DMS 273 (cell line): ENCODE data around the gene NFAM1.

Source experiments
- DNase-seq: peaks from one replicate; lab custom pipeline; 2025; ENCODE audit not compliant: unreplicated experiment; lab: John Stamatoyannopoulos, UW

NFAM1 gene

DNA sequence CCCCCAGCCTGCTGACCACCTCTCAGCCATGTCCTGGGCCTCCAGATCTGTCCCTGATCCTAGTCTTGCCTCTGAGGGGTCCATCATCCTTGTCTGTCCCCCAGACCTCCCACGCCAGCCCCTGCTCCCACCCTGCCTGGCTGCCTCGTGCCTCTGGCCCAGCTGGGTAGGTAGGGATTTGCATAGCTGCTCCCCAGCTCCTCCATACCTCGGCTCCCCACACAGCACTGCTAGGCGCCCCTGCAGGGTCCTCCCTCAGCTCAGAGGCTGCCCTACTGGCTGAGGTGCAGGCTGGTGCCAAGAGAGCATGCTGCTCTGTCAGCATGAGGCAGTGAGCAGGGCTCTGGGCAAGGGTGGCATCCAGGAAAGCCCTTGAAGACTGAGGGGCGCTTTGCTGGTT is 47.7 kb downstream of the NFAM1 start:
- DNase-seq = peak; percentile 26

DNA sequence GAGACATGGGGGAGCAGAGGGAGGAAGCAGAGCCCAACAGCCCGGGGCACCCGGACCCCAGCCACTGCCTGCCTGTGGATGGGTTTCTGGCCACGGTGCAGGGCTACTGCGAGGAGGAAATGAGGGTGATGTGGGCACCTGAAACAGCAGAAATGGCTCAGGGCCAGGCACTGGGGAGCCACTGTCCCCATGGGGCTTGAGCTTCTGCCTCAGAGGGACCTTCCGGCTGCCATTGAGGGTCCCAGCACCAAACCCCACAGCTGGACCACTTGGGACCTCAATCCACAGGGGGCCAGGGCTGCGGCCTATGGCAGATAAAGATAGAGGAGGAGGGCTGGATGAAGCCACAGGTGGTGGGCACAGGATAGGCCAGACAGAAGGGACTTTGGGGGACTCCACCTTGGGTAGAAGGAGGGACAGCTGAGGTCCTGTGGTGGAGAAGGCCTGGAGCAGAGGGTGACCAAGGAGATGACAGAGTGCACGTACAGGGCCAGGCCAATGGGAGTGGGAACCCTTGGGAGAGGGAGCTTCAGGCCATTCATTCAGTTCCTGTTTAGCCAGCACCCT is 48.3 kb downstream of the NFAM1 start:
- no peak for DNase-seq

DNA sequence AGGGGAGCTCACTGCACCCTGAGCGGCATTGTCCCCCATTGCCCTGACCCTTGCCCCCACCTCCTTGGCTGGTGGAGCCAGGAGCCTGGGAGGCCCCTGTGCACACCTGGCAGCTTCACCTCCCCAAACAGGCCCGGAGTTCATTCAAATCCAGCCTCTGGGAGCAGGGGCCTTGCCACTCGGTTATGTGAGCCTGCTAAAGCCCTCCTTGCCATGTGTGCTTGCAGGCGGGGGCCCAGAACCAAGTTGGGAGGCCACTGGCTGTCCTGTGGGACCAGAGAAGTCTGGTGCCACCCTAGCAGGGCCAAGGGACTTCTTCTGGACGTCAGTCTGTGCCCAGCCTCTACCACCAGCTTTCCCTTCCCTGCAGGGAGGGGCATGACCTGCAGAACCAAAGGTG is 48.9 kb downstream of the NFAM1 start:
- no peak for DNase-seq

DNA sequence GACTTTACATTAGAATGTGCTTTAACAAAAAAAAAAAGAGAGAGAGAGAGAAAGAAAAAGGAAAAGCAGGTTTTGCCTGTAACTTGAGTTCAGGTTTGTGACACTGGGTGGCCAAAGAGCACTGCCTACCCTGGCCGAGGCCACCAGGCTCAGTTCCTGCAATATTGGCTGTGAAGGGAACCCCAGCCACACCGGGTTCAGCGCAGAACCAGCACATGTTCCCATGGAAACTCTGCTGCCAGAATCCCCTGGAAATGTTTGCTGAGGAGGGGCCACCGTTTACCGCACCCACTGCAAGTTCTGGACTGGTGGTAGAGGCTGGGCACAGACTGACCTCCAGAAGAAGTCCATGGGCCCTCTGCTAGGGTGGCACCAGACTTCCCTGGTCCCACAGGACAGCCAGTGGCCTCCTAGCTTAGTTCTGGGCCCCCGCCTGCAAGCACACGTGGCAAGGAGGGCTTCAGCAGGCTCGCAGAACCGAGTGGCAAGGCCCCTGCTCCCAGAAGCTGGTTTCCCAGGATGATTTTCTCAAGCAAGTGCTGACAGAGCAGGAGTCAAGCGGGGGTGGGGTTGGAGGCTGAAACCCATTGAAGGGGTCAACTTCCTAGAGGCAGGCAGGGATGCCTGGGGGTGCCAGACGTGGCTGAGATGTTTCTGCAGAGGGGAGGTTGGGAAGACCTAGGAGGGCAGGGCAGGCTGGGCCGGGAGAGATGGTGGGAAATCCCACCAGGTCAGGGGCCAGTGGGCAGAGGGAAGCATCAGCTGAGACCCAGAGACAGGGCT is 51.2 kb downstream of the NFAM1 start:
- DNase-seq = no peak

DNA sequence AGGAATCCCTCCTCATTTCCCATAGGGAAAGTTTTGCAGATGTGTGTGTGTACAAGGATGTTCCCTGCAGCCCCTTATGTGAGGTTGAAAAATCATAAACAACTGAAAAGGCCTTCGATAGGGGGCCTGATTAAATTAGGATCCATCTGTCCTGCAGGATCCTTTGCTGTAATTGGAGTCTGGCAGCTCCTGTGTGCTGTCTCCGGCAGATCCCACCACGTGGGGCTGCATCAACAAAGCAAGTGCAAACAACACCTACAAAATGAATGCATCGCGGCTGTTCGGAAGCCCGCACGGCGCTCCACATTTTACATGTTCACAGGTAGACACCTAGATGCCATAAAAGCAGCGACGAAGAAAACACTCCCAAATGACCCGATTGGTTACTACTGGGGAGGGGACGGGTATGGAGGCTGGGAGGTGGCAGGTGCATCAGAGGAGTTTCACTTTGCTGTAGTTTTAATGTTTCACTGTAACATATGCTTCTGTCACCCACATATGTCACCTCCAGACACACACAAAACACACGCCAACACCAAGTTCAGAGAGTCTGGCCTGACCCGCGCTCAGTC is 52.2 kb downstream of the NFAM1 start:
- DNase-seq = peak; percentile 77

DNA sequence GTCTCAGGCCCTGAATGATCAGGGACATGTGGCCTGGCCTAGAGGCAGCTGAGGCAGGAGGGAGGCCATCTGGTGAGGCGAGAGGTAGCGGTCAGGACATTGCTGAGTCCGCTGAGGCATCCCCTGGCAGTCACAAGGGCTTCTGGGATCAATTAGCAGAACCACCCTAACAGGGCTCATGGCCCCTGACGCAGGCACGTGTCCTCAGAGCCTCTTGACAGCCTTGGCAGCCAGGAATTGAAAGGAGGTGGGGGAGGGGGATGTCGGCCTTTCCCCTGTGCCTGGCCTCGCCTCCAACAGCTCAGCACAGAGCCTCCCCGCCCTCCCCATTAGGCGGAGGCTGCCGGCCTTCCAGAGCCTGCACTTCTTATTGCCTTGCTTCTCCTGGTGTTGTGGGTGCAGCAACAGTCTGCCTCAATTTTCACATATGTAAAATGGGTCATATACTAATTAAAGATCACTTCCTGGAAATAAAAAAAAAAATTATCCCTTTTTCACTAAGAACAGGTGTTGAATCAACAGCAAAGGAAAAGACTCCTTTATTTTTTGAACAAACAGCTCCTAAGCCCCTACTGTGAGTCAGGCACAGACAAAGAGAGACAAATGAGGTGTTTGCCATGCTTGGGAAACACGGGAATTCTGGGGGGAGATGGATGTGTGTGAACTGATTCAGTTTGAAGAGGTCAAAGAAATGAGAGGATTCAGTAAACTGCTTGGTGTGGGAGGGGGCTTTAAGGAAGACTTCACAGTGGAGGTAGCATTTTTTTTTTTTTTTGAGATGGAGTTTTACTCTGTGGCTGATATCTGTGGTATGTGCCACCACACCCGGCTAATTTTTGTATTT is 55.3 kb downstream of the NFAM1 start:
- DNase-seq = peak; percentile 66

DNA sequence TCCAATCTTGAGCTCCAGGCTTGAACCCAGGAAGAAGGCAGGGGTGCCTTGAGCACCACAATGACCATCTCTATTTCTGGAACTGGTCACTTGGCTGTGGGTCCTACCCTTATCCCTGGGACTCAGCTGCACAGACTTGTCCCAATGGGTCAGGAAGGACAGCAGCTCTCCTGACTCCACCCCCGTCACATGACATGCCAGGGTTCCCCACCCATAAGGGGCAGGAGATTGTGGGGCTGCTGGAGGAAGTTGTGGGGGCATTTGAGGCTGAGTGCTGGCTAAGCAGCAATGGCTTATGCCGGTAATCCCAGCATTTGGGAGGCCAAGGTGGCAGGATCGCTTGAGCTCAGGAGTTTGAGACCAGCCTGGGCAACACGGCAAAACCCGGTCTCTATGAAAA is 56.2 kb downstream of the NFAM1 start:
- no peak for DNase-seq

DNA sequence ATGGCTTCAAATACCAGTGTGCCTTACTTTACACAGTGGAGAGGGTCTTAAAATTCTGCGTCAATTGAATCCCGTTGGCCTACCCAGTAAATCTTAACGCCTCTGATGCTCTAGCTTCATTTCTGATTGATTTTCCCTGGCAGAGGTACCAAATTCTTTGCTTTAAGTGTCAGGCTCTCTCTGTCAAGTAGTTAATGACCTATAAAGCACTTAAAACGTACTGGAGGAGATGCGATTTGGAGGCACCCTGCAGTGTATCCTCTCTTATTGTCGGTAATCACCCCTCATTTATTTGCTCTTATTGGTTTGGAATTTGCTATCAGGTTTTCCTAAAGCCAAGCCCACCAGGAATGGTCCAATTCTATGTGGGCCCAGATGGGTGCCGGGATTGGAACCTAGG is 59.2 kb downstream of the NFAM1 start:
- no peak for DNase-seq

DNA sequence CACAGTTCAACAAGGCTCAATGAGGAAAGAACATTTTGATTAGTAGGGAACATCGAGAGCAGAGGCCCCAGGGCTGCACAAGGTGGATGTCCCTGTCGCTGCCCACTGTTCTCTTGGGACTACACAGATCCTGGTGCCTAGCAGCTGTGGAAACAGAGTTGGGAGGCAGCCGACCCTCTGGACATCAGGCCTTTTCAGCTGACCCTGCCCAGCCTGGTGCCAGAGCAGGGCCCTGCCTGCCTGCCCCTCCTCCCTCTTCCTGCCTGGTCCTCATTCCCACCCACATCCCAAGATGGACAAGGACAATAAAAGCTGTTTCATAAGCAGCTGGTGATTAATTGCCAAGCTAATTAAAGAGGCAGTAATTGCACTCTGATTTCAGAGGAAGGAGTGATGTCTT is 60.7 kb downstream of the NFAM1 start:
- DNase-seq = no peak

DNA sequence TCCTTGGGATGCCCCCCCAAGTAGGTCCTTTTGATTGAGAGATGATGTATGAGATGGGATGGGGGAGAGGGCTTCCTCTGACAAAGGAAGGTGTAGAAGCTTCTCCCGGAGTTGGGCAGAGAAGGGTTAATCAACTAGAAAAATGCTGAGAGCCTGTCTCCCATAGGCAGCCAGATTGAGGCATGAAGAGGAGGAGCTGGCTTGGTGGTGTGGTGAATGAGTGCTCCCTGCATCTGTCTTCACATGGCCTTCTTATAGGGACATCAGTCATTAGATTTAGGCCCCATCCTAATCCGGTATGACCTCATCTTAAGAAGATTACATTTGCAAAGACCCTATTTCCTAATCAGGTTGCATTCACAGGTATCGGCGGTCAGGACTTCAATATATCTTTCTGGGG is 61.1 kb downstream of the NFAM1 start:
- DNase-seq = peak; percentile 38

DNA sequence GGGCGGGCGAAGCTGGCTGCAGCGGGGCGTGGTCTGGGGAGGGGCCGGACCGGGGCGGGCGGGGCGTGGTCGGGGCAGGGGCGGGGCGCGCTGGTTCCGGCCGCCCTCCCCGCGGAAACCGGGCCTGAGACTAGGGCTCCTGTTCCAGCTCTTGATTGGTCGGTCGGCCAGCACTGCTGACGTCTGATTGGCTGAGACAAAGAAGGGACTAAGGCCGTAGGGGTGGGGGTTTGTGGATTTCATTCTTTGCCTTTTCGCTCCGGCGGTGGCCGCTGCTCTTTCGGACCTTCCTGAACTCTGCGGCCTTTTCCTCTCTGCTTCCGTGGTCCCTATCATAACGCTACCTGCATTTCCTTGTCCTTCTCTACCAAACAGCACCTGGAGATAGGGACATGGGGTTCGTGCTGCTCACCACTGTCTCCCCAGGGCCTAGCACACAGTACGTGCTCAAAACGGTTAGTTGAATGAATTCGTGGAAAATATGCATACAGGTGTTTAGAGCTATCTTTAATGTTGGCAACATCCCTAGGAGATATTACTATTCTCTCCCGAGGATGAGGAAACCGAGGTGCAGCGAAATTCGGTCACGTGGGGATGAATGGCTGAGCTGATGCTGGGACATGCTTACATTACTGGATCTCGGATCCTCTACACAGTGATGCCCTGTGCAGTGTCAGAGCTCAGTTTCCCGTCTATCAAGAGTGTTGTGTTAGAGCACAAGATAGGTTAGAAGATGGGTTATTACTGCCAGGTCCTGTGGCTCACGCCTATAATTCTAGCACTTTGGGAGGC is 62.8 kb downstream of the NFAM1 start:
- DNase-seq = peak; percentile 93

DNA sequence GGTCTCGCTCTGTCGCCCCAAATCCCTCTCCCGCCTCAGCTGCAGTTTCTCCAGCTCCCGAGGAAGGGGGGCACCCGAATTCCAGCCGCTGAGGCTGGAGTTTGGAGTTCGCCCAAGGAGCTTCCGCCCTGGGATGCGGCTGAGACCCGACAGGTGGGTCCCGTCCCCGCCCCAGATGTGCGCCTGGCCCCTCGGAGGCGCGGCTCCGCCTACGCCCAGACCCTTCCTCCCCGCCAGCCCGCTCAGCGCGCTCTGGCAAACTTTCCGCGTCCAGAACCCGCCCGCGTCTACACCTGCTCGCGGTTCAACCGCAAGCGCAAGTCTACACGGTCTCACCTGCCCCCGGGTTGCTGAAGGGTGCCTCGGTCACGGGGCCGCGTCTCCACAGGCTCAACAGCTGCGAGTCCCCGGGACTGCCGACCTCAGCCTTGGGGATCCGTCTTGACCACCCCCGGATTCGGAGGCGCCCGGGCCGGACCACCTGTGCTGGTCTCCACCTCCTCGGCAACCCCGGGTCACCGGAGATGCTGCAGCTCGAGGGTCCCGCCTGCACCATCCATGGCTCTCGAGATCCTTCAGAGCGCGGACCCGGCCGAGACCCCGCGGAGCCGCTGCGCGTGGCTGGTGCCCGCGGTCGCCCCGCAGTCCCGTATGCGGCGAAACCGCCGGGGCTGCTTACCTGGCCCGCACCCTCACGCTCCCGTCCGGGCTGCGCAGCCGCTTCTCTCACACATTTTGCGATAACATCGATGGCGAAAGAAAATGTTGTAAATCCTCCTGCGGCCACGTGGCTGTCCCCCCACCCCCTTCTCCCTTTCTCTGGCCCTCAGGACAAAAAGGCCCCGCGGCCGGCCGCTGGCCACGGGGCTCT is 63.6 kb downstream of the NFAM1 start:
- peak; percentile 76 for DNase-seq

DNA sequence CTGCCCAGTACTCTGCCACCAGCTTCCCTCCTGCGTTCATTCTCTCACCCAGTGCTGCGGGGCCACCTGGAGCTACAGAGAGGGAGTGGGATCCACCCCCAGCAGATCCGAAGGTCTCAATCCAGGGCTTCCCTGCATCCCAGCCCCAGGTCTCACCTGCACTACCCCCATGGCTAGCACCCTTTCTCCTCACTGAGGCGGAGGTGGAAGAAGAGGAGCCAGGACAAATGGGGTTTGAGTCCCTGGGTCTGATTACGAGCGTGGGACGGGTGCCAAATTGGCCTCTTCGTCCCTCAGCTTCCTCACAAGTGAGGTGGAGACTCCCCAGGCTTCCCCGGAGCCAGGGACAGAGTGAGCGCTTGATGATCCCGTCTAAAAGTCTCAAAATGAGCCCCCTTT is 64.2 kb downstream of the NFAM1 start:
- peak; percentile 72 for DNase-seq

DNA sequence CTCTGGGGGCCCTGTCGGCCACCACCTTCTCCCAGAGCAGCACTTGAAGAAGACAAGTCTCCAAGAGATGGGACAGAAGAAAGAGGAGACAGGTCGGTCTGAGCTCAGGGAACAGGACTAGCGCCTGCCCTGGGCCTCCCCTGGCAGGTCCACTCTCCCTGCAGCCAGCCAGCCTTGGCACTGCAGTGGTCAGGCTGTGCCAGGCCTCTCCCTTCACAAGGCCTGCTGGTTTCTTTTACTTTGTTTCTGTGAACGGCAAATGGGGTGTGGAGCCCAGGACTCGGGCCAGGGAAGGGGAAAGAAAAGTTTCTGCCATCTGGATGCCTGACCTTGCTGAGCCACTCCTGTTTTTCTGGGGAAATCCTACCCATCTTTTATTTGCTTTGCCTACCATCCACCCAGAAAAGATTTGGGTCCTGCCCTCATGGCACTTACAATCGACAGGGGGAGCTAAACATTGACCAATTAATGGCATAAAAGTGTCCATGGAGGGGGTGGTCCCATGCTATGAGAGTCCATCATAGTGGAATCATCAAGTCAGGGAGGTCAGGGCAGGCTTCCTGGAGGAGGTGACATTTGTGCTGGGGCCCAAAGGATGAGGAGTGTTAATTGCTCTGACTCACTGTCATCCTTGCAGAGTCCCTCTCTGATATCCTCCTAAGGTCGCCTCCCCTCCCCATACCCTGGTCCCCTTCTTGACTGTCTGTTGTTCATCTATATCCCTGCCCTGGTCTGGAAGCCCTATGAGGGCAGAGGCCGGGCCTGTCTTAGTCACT is 65.2 kb downstream of the NFAM1 start:
- DNase-seq = peak; percentile 49

DNA sequence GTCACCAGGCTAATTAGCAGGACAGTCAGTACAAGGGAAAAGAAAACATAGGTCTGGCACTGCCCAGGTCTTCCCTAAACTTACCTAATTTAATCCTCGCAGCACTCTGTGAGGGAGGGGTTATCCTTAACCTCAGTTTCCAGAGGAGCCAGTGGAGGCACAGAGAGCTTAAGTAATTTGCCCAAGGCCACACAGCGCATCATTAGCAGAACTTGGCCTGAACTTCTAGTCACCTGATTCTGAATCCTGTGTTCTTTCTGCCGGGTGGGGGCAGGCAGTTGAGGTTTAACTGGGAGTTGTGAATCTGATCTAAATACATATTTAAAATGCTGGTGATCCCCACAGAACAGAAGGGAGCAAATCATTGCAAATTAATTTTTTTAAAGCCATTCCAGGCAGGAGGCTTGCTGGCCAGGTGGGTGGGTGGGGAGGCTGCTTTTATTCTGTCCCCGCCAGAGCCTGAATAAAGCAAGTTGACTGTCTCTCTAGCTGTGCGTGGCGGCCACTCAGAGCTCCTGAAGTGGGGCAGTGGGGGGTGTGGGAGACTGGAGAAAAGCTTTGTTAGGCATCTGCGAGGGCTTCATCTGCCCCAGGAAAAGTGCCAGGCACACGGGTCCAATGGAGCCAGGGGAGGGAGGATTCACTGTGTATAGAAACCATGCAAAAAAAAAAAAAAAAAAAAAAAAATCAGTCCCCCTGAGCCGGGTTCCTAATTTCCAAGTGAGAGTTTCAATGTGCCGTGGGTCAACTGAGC is 66.1 kb downstream of the NFAM1 start:
- DNase-seq = no peak

DNA sequence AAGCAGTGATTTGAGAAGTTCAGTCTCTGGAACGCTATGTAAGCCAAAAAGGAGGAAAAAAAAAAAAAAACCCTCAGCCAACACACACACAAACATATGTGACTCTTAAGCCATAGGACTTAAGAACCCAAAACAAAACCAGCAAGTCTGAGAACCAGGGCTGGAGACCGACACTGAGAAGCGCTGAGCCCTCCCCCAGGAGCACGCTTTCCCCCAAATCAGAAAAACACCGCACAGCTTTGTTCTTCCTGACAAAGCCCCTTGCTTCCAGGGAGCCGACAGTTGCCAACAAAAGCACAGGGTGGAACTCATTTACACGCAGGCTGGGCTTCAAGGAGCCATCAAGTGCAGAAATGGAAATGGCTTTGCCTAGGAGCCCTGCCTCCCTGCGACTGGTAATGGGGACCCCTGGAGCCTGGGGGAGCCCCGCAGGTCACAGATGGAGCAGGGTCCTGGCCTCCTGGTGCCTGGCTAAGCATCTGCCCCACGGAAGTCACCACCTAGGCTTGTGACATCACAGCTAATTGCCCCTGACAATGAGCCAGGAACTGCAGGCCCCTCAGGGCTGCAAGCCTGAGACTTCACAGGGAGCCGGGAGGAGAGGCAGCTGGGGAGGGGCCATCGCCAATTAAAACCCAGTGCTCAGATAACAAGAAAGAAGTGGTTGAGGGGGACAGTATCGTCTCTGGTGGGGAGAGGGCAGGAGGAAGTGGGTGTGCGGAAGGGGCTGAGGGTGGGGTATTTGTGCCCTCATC is 66.9 kb downstream of the NFAM1 start:
- peak; percentile 73 for DNase-seq

DNA sequence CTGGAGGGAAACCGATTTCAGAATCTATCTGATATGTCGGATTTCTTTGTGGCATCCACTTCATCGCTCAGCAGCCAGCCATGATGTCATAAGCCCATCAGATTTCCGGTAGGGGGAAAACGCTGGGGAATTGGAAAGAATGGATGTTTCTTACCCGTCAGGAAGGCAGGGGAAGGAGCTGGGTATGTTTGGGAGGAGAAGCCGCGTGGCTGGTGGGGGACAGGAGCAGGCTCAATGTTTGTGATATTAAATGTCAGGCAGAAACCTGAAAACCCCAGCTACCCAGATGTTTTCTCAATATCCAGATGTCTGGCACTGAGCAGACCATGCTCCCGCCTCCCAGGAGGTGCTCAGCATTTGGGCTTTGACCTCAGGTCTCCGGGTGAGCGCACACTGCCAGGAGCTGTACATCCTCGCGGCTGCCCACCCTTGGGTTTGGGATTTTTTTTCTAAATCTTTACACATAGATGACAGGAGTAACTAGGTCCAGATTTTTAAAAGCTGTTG is 67.5 kb downstream of the NFAM1 start:
- DNase-seq = peak; percentile 57

DNA sequence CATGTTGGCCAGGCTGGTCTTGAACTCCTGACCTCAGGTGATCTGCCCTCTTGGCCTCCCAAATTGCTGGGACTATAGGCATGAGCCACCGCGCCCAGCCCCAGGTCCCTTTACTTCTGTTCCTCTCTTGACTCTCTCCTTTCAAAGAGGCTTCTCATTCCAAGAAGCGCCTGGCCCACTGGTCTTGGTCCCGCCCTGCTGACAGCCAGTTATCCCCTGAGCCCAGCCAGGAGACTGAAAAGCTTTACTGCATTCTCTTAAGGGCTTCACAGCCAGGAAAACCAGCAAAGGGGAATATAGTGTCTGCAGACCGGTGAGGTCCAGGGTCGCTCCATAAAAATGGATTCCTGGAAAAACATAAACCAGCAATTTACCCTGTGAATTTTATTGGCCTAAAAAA is 68.3 kb downstream of the NFAM1 start:
- DNase-seq = no peak
